CD4-positive, alpha-beta T cell (primary cell): ENCODE measurements around the gene OR6B2. TPM values are rescaled to one million over a fixed set of nuclear protein-coding genes. Genes with fewer than 3 reads are reported as not detected.

Experiments
- ATAC-seq: fragments of 200-7000 bp; cut with Tn5 transposase; one replicate; pipeline ENCODE4 v1.10.0; 2022; ENCODE audit warnings: mild to moderate bottlenecking; ENCODE audit not compliant: poor library complexity
- CTCF ChIA-PET: fragments of 350-600 bp; sonication (Branson Sonifier 250); formaldehyde crosslinking; loops from one replicate; lab custom pipeline; 2021; ENCODE audit warnings: antibody characterized with exemption, inconsistent platforms; lab: Charles Lee
- POLR2A ChIA-PET: fragments of 350-600 bp; sonication (Branson Sonifier 250); formaldehyde crosslinking; loops from one replicate; lab custom pipeline; 2021; ENCODE audit warnings: antibody characterized with exemption, inconsistent platforms; lab: Charles Lee
- DNase-seq, 14 experiments: peaks; one replicate each; pipeline ENCODE4 v3.0.0-alpha.2; 2013 to 2020; ENCODE audit warnings: mixed read lengths in 2 of 14
- H3K27ac ChIP-seq, 2 donors: one replicate each; pipeline versions ENCODE4 v1.5.1 to v1.7.0; 2013; ENCODE audit warnings: low read length in 2 of 2, low read depth in 1 of 2, mild to moderate bottlenecking in 1 of 2
- H3K27me3 ChIP-seq, 2 experiments: 1 replicate in 1 of 2; 2 replicates in 1 of 2; pipeline versions ENCODE4 v1.6.1 to v1.7.0; 2013; ENCODE audit warnings: low read length in 2 of 2, control low read depth in 1 of 2, mild to moderate bottlenecking in 1 of 2, moderate library complexity in 1 of 2; ENCODE audit not compliant: insufficient read depth in 2 of 2, control insufficient read depth in 1 of 2
- H3K36me3 ChIP-seq: one replicate; pipeline ENCODE4 v1.6.1; 2013; ENCODE audit warnings: low read length, control low read depth; ENCODE audit not compliant: insufficient read depth
- H3K4me1 ChIP-seq: one replicate; pipeline ENCODE4 v1.6.1; 2013; ENCODE audit warnings: low read length, control low read depth; ENCODE audit not compliant: insufficient read depth
- H3K4me3 ChIP-seq: one replicate; pipeline ENCODE4 v1.5.1; 2013; ENCODE audit warnings: mild to moderate bottlenecking, low read length, moderate library complexity
- H3K9me3 ChIP-seq, 2 experiments: 1 replicate in 1 of 2; 2 replicates in 1 of 2; pipeline versions ENCODE4 v1.6.1 to v1.7.0; 2013; ENCODE audit warnings: low read length in 2 of 2, mild to moderate bottlenecking in 2 of 2, control low read depth in 1 of 2, moderate library complexity in 1 of 2; ENCODE audit not compliant: control insufficient read depth in 1 of 2, insufficient read depth in 1 of 2
- H3K27ac Mint-ChIP-seq: one replicate; pipeline ENCODE4 v1.8.0; 2020; ENCODE audit warnings: mixed read lengths
- H3K27me3 Mint-ChIP-seq: one replicate; pipeline ENCODE4 v1.8.0; 2021; ENCODE audit warnings: mixed read lengths
- H3K36me3 Mint-ChIP-seq: one replicate; pipeline ENCODE4 v1.8.0; 2021; ENCODE audit warnings: low read depth, mixed read lengths
- H3K4me1 Mint-ChIP-seq: one replicate; pipeline ENCODE4 v1.8.0; 2021; ENCODE audit warnings: low read depth, mixed read lengths
- H3K4me3 Mint-ChIP-seq: one replicate; pipeline ENCODE4 v1.8.0; 2020; ENCODE audit warnings: mild to moderate bottlenecking, mixed read lengths
- H3K9me3 Mint-ChIP-seq: one replicate; pipeline ENCODE4 v1.8.0; 2020; ENCODE audit warnings: mixed read lengths
- CTCF ChIP-seq: fragments of 200-600 bp; IDR thresholded peaks from one replicate; pipeline ENCODE4 v1.8.0; 2022; ENCODE audit warnings: antibody characterized with exemption, mild to moderate bottlenecking
- intact Hi-C, 2 experiments: fragments of 100-400 bp; cut with DNase I in 1 of 2; cut with micrococcal nuclease in 1 of 2; formaldehyde crosslinking; loops; one replicate each; pipeline versions ENCODE4 v1.15.1 to v1.9.0; 2023 to 2025; cut with DNase I, micrococcal nuclease
- total RNA-seq, 174 experiments: library from RNA in 2 of 174; stranded (reverse) in 2 of 174; gene quantifications; one replicate each; pipeline ENCODE4 v1.2.3 and lab custom pipeline; 2021 to 2026

The OR6B2 gene
- total RNA-seq, 2 experiments from 2014 or later: not detected

GRCh38 chr2:240018071-240018750 is 12.0 kb downstream of the OR6B2 start:
- no peak overlapping the region for H3K4me3 Mint-ChIP-seq
- H3K9me3 Mint-ChIP-seq: no peaks in the 10 kb centered on the region
- H3K27me3 ChIP-seq: no peaks in the 10 kb centered on the region
- ATAC-seq (no peak), DNase-seq (no peak)
- H3K4me3 ChIP-seq: no peak overlapping the region
- H3K27ac ChIP-seq: no peak overlapping the region
- no peak overlapping the region for H3K27ac Mint-ChIP-seq
- intact Hi-C loops: no loop called here
- peaks cover 72% of the 10 kb centered on the region for H3K36me3 ChIP-seq
- no peak for TF ChIP-seq CTCF
- CTCF ChIA-PET: no interaction called here
- H3K36me3 Mint-ChIP-seq: peaks cover 81% of the 10 kb centered on the region
- no peaks in the 10 kb centered on the region for H3K9me3 ChIP-seq
- POLR2A ChIA-PET: no interaction called here
- no peaks in the 10 kb centered on the region for H3K27me3 Mint-ChIP-seq
- peaks cover 28% of the 10 kb centered on the region for H3K4me1 Mint-ChIP-seq
- peaks cover 7% of the 10 kb centered on the region for H3K4me1 ChIP-seq

GRCh38 chr2:240014327-240014726 is 15.9 kb downstream of the OR6B2 start:
- ATAC-seq: no peak

GRCh38 chr2:240013343-240013742 is 16.9 kb downstream of the OR6B2 start:
- POLR2A ChIA-PET: interaction anchor here (1.0 kb wide), 1 partner anchor 12 kb away, joined by 3 read pairs; the partner anchor contains the start of gene NDUFA10
- Mint-ChIP-seq H3K36me3 (peaks cover 96% of the 10 kb centered on the region), H3K27me3 (no peaks in the 10 kb centered on the region), H3K27ac (no peak overlapping the region), H3K9me3 (no peaks in the 10 kb centered on the region), H3K4me1 (no peaks in the 10 kb centered on the region), H3K4me3 (no peak overlapping the region)
- no peaks in the 10 kb centered on the region for H3K9me3 ChIP-seq
- intact Hi-C loops: no loop called here
- ATAC-seq: no peak
- H3K27me3 ChIP-seq: no peaks in the 10 kb centered on the region
- no peaks in the 10 kb centered on the region for H3K4me1 ChIP-seq
- peaks cover 92% of the 10 kb centered on the region for H3K36me3 ChIP-seq
- DNase-seq: no peak
- no peak overlapping the region for H3K4me3 ChIP-seq
- H3K27ac ChIP-seq: no peak overlapping the region
- TF ChIP-seq CTCF: no peak
- CTCF ChIA-PET: interaction anchor here (1.6 kb wide), 1 partner anchor 11 kb away, joined by 3 read pairs; the partner anchor contains the start of gene NDUFA10

More at GRCh38 chr2:240014327-240014726, 15.9 kb downstream of the OR6B2 start:
- no peaks in the 10 kb centered on the region for H3K4me1 Mint-ChIP-seq
- H3K36me3 Mint-ChIP-seq: peaks cover 95% of the 10 kb centered on the region
- POLR2A ChIA-PET: no interaction called here
- no peaks in the 10 kb centered on the region for H3K9me3 ChIP-seq
- CTCF ChIA-PET: no interaction called here
- no peaks in the 10 kb centered on the region for H3K27me3 ChIP-seq
- H3K4me3 Mint-ChIP-seq: no peak overlapping the region
- H3K27ac Mint-ChIP-seq: no peak overlapping the region
- intact Hi-C loops: no loop called here
- H3K4me3 ChIP-seq: no peak overlapping the region
- no peaks in the 10 kb centered on the region for H3K9me3 Mint-ChIP-seq
- peaks cover 86% of the 10 kb centered on the region for H3K36me3 ChIP-seq
- no peaks in the 10 kb centered on the region for H3K27me3 Mint-ChIP-seq
- no peak for TF ChIP-seq CTCF
- no peak for DNase-seq
- no peaks in the 10 kb centered on the region for H3K4me1 ChIP-seq
- H3K27ac ChIP-seq: no peak overlapping the region
